Dermis blood vessel endothelial cell (primary cell): ENCODE data around the gene PPARD. TPM values are rescaled to one million over a fixed set of nuclear protein-coding genes. Genes with fewer than 3 reads are reported as not detected.

ENCODE experiments used
- DNase-seq: peaks from one replicate; pipeline ENCODE4 v3.0.0; 2010
- total RNA-seq: library from RNA; depleted of rRNA; stranded (reverse); fragments of >200 nt; gene quantifications from 2 replicates; pipeline ENCODE4 v1.2.3, GENCODE V29; 2014

The PPARD gene
- total RNA-seq, 1 donor from 2014 or later = 9.7 TPM

DNA sequence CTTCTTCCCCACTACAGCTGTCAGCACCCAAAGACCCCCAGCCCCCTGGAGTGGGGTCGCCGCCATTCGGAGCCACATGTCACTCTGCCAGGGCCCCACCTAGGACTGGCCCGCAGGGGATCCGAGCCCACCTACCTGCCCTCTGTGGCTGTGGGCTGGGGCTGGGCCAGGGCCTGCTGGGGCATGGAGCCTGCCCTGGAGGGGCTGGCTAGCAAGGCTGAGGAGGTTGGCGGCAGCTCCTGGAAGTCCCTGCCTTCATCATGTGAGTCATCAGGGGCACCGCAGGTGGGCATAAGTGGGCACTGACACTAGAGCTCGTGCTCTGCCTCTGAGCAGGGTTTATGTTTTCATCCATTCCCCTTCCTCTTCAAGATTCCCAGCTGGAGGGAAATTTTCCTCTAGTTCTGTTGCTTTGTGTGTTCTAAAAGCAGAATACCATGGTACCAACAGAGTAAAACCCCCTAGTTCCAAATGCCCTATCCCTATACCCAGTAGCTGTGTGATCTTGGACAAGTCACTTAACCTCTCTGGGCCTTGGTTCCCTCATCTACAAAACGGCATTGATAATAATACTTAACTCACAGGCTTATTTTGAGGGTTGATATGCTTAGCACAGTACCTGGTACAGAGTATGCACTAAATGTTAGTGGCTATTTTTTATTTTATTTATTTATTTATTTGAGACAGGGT lies 101.1 kb downstream of the PPARD start:
- DNase-seq = no peak

DNA sequence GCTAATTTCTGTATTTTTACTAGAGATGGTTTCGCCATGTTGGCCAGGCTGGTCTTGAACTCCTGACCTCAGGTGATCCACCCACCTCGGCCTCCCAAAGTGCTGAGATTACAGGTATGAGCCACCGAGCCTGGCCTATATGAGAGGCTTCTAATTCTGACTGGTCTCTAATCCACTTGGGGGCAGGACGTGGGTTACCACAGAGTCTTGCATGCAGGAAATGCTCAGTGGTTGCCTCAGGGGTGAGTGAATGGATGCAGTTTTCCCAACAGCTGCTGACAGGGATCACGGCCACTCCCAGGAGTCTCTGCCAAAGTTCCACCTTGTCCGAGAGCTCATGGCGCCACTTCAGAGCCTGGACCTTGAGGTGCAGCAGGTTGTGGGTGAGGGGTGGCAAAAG lies 103.3 kb downstream of the PPARD start:
- DNase-seq = no peak

DNA sequence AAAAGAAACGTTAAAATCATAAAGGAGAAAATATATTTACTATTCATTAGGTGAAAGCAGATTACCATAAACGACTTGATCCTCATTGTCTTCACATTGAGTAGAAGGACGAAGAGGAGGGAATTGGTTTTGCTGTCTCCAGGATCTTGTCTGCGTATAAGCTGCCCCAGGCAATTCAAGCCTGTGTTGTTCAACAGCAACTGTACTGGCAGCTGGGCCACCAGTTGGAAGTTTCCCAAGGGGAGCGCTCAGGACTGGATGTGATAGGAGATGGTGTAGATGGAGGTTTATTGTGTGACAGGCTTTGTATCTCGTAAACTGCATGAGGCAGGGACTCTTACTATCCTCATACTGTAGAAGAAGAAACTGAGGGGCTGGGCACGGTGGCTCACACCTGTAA lies 105.8 kb downstream of the PPARD start:
- DNase-seq = no peak

DNA sequence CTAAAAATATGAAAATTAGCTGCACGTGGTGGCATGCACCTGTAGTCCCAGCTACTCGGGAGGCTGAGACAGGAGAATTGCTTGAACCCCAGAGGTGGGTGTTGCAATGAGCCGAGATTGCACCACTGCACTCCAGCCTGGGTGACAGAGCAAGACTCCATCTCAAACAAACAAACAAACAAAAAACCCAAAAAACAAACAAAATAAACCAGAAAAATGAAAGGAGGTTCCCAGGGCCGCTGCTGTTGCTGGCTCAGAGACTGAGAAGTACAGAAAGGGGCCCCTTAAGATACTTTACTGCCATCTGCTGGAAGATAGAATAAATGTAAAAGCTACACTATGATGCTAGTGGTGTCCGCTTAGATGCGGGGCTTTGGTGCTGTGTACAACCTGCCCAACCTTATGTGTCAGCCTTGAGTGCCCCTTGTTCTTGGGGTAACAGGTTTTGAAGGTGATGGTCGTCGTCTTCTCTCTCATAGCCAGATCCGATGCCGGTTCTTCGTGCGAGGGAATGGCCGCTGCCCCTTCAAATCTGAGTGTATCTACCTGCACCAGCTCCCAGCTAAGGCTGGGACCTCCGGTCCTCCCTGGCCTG lies 107.0 kb downstream of the PPARD start:
- DNase-seq = peak; percentile 79

GRCh38 chr6:35451354-35452182 lies 109.2 kb downstream of the PPARD start:
- peak; percentile 28 for DNase-seq

- peak; percentile 95 for DNase-seq
Observed at GRCh38 chr6:35452183-35453090, 110.1 kb downstream of the PPARD start, which contains the start of gene FANCE. Gene FANCE (plus strand): TSS chr6:35452338. CDS start chr6:35452546, 208 bp downstream.

- DNase-seq = no peak
Observed at GRCh38 chr6:35453236-35453635, 110.9 kb downstream of the PPARD start.

- DNase-seq = no peak
Observed at GRCh38 chr6:35454391-35455110, 112.2 kb downstream of the PPARD start.

- DNase-seq = no peak
Observed at GRCh38 chr6:35457907-35458306, 115.5 kb downstream of the PPARD start.

DNA sequence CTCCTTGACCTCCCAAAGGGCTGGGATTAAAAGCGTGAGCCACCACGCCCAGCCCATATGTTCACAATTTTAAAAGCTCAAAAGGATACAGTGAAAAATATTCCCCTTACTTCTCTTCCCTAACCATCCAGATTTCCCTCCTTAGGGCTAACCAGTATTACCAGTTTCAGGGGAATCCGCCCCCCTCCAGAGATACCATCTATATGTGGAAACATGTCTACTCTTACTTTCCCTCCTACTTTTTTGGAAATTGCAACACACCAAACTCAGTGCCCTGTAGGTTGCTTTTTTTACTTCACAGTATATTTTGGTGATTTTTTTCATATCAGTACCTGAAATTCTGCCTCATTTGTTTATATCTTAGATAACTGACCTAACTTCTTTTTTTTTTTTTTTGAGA lies 118.9 kb downstream of the PPARD start:
- no peak for DNase-seq

- no peak for DNase-seq
Observed at GRCh38 chr6:35463292-35463691, 120.9 kb downstream of the PPARD start.

- DNase-seq = no peak
Observed at GRCh38 chr6:35465646-35466045, 123.3 kb downstream of the PPARD start.

DNA sequence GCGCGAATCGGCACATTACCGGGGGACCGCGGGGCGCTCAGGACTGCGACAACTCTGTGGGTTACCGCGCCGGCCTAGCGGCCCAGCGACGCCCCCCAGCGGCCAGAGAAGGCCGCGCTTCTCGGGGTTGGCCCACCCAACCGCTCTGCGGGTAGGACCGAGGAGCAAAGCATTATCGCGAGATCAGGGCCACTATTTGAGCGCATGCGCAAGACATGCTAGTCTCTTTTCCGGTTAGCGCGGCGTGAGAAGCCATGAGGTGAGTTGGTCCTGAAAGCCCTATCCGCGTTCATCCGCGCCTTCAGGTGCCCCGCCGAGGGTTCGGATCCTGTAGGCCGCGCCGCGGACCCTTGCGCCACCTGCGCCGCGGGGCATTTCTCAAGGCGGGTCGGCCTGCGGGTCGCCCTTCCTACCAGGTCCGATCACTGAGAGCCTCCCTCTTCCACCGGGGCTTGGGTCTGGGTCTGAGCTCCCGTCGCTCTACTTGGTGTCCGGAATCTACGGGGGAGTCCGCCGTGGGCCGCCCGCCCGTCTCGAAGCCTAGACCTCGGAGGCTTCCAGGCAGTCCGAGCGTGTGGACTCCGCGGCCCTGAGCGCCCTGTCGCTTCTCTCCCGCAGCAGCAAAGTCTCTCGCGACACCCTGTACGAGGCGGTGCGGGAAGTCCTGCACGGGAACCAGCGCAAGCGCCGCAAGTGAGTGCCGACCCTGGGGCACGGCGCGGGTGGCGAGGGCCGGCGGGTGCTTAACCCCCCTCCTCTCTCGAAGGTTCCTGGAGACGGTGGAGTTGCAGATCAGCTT lies 126.0 kb downstream of the PPARD start, which contains the start of gene RPL10A:
Gene RPL10A, plus strand, starts transcription at position 221 of the 799 bp plus-strand sequence. Its CDS starts 34 bp downstream, at position 255.
- DNase-seq = peak; percentile 98

- DNase-seq = no peak
Observed at GRCh38 chr6:35468980-35469750, 126.8 kb downstream of the PPARD start.

DNA sequence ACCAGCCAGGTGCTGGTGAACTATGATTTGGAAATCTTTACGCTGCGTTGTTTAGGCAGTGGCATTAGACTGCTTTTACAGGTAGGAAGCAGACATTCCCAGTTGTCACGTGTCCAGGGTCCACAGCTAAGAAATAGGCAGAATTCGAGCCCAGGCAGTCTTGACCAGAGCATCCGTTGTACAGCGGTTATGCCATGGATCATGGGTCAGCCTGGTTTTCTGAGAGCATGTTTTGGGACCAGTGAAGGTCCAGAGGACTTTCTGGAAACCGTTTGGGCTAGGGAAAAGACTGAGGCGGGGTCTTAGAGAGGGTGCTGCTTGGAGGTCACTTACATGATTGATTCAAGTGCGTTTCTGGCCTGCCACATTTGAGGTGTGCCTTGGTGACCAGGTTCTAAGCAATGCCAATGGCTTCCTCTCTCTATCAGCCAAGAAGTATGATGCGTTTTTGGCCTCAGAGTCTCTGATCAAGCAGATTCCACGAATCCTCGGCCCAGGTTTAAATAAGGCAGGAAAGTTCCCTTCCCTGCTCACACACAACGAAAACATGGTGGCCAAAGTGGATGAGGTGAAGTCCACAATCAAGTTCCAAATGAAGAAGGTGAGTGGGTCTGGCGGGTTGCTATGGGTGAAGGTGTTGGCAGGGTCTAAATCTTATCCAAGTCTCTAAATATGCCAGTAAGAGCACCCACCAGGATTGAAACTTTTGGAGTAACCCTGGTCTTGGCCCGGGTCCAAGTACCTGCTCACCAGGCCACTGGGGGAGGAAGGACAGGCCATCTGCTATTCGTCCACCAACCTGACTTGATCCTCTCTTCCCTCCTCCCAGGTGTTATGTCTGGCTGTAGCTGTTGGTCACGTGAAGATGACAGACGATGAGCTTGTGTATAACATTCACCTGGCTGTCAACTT lies 127.6 kb downstream of the PPARD start:
- DNase-seq = peak; percentile 25

DNA sequence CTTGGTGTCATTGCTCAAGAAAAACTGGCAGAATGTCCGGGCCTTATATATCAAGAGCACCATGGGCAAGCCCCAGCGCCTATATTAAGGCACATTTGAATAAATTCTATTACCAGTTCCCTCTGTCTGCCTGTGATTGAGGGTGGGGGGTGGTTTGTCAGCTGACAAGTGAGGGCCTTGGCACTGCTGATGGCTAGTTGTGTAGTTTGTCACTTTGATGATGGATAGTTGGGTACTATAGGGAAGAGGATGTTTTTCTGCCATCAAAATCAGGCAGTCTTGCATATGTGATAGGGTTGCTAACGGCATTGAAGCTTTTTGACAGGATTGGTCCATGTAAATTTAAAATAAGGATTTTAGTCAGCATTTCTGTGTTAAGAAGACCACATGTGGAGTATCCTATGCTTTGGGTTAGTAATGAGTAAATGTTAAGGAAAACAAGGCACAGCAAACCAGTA lies 128.3 kb downstream of the PPARD start:
- DNase-seq = no peak

DNA sequence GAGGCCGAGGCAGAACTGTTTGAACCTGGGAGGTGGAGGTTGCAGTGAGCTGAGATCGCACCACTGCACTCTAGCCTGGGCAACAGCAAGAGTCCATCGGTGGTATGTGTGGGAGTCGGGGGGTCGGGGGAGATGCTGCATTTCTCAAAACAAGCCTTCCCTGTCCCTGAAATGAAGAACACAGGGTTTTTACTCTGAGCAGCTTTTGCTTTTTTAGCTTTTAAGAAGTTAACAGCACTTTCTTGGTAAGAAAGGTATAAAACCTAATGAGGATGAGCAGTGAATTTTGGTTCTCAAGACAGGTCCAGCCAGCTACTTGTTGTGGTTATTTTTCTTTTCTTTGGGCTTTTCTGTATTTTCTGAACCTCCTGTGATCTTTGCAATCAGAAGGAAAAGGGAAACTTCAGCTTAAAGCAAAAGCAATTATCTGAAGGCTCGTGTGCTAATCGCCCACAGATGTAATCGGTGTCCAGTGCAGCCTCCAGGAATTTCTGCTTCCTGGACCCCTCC lies 129.5 kb downstream of the PPARD start:
- no peak for DNase-seq

GRCh38 chr6:35473075-35473849 lies 130.9 kb downstream of the PPARD start:
- no peak for DNase-seq
